HEK293 (cell line): ENCODE measurements around the gene SSPN.

ENCODE experiments used
- CTCF ChIA-PET: fragments of 350-600 bp; formaldehyde crosslinking; extraction: SDS; loops from one replicate; lab custom pipeline; 2021; ENCODE audit warnings: antibody characterized with exemption; lab: Yijun Ruan, JAX
- POLR2A ChIA-PET: fragments of 300-600 bp; formaldehyde crosslinking; extraction: SDS; loops from one replicate; lab custom pipeline; 2020; ENCODE audit warnings: antibody characterized with exemption, inconsistent platforms; lab: Yijun Ruan, JAX
- H3K27ac ChIP-seq: fragments of 200-500 bp; sonication (Bioruptor generic); 2 replicates; pipeline ENCODE4 v1.5.1; 2014; ENCODE audit warnings: low read depth, low read length, control low read depth, inconsistent platforms; ENCODE audit errors: extremely low read depth
- H3K36me3 ChIP-seq, 2 experiments: fragments of 200-500 bp in 1 of 2; sonication (Bioruptor generic) in 1 of 2; 1 replicate in 1 of 2; 2 replicates in 1 of 2; pipeline ENCODE4 v1.5.1; 2014 to 2017; ENCODE audit warnings: inconsistent platforms in 2 of 2, low read length in 2 of 2; ENCODE audit not compliant: control insufficient read depth in 2 of 2, insufficient read depth in 1 of 2
- H3K4me1 ChIP-seq: fragments of 200-500 bp; sonication (Bioruptor generic); 2 replicates; pipeline ENCODE4 v1.5.1; 2014; ENCODE audit warnings: mild to moderate bottlenecking, low read length, inconsistent platforms; ENCODE audit not compliant: control insufficient read depth, insufficient read depth
- H3K4me3 ChIP-seq: 2 replicates; pipeline ENCODE4 v1.5.1; 2011; ENCODE audit warnings: low read depth, mild to moderate bottlenecking, control low read depth, low read length, moderate library complexity
- H3K9me3 ChIP-seq: fragments of 200-500 bp; sonication (Bioruptor generic); 2 replicates; pipeline ENCODE4 v1.5.1; 2014; ENCODE audit warnings: low read depth, low read length, inconsistent platforms; ENCODE audit not compliant: control insufficient read depth, insufficient read depth
- FEZF1 ChIP-seq: fragments of 450-650 bp; formaldehyde crosslinking; IDR thresholded peaks from 2 replicates; pipeline ENCODE4 v1.5.1; 2016; ENCODE audit warnings: missing biosample characterization, missing genetic modification characterization
- HOXA7 ChIP-seq: sonication (generic); formaldehyde crosslinking; IDR thresholded peaks from 2 replicates; pipeline ENCODE4 v1.8.1; 2022; ENCODE audit warnings: missing genetic modification reagents, borderline replicate concordance
- KLF8 ChIP-seq: fragments of 450-650 bp; formaldehyde crosslinking; IDR thresholded peaks from 2 replicates; pipeline ENCODE4 v1.5.1; 2016; ENCODE audit warnings: missing biosample characterization, missing genetic modification characterization
- WT1 ChIP-seq: fragments of 450-650 bp; formaldehyde crosslinking; IDR thresholded peaks from 2 replicates; pipeline ENCODE4 v1.5.1; 2016; ENCODE audit warnings: missing biosample characterization, missing genetic modification characterization
- ZFP37 ChIP-seq: fragments of 450-650 bp; formaldehyde crosslinking; IDR thresholded peaks from 2 replicates; pipeline ENCODE4 v1.5.1; 2016; ENCODE audit warnings: missing biosample characterization, missing genetic modification characterization
- ZNF112 ChIP-seq: fragments of 450-650 bp; formaldehyde crosslinking; IDR thresholded peaks from 2 replicates; pipeline ENCODE4 v1.5.0; 2017; ENCODE audit warnings: missing biosample characterization, missing genetic modification characterization
- ZNF133 ChIP-seq: fragments of 450-650 bp; formaldehyde crosslinking; IDR thresholded peaks from 2 replicates; pipeline ENCODE4 v1.5.1; 2016; ENCODE audit warnings: missing biosample characterization, missing genetic modification characterization
- ZNF174 ChIP-seq: fragments of 450-650 bp; formaldehyde crosslinking; IDR thresholded peaks from 2 replicates; pipeline ENCODE4 v1.5.0; 2017; ENCODE audit warnings: missing biosample characterization, mild to moderate bottlenecking, missing genetic modification characterization
- ZNF202 ChIP-seq: fragments of 450-650 bp; formaldehyde crosslinking; IDR thresholded peaks from 2 replicates; pipeline ENCODE4 v1.5.1; 2016; ENCODE audit warnings: missing biosample characterization, missing genetic modification characterization, borderline replicate concordance
- ZNF221 ChIP-seq: fragments of 450-650 bp; formaldehyde crosslinking; IDR thresholded peaks from 2 replicates; pipeline ENCODE4 v1.5.1; 2017; ENCODE audit warnings: missing biosample characterization, missing genetic modification characterization, borderline replicate concordance
- ZNF24 ChIP-seq: fragments of 450-650 bp; formaldehyde crosslinking; IDR thresholded peaks from 2 replicates; pipeline ENCODE4 v1.5.1; 2016; ENCODE audit warnings: missing biosample characterization, missing genetic modification characterization
- ZNF266 ChIP-seq: fragments of 450-650 bp; formaldehyde crosslinking; IDR thresholded peaks from 2 replicates; pipeline ENCODE4 v1.5.1; 2016; ENCODE audit warnings: missing biosample characterization, missing genetic modification characterization, low read depth
- ZNF292 ChIP-seq: fragments of 450-650 bp; formaldehyde crosslinking; IDR thresholded peaks from 2 replicates; pipeline ENCODE4 v1.5.1; 2016; ENCODE audit warnings: low read depth, missing biosample characterization, missing genetic modification characterization, borderline replicate concordance
- ZNF473 ChIP-seq: fragments of 450-650 bp; formaldehyde crosslinking; IDR thresholded peaks from 2 replicates; pipeline ENCODE4 v1.5.1; 2017; ENCODE audit warnings: missing biosample characterization, missing genetic modification characterization
- ZNF555 ChIP-seq: fragments of 450-650 bp; formaldehyde crosslinking; conservative IDR thresholded peaks from 2 replicates; pipeline ENCODE4 v1.5.1; 2017; ENCODE audit warnings: missing biosample characterization, mild to moderate bottlenecking, missing genetic modification characterization, inconsistent platforms
- ZNF610 ChIP-seq: fragments of 450-650 bp; formaldehyde crosslinking; IDR thresholded peaks from 2 replicates; pipeline ENCODE4 v1.5.1; 2016; ENCODE audit warnings: missing biosample characterization, missing genetic modification characterization, borderline replicate concordance
- ZNF654 ChIP-seq: fragments of 450-650 bp; formaldehyde crosslinking; IDR thresholded peaks from 2 replicates; pipeline ENCODE4 v1.5.1; 2016; ENCODE audit warnings: low read depth, missing biosample characterization, missing genetic modification characterization
- ZNF670 ChIP-seq: fragments of 450-650 bp; formaldehyde crosslinking; IDR thresholded peaks from 2 replicates; pipeline ENCODE4 v1.5.1; 2016; ENCODE audit warnings: missing biosample characterization, missing genetic modification characterization, low read depth
- ZNF776 ChIP-seq: fragments of 450-650 bp; formaldehyde crosslinking; IDR thresholded peaks from 2 replicates; pipeline ENCODE4 v1.5.0; 2017; ENCODE audit warnings: missing biosample characterization, missing genetic modification characterization, borderline replicate concordance
- ZNF792 ChIP-seq: fragments of 450-650 bp; formaldehyde crosslinking; IDR thresholded peaks from 2 replicates; pipeline ENCODE4 v1.5.1; 2016; ENCODE audit warnings: missing biosample characterization, missing genetic modification characterization
- TF ChIP-seq, protein P1 (sequence below): fragments of 450-650 bp; formaldehyde crosslinking; conservative IDR thresholded peaks from 2 replicates; pipeline ENCODE4 v1.5.1; 2016; ENCODE audit warnings: low read depth, missing biosample characterization, missing genetic modification characterization
- TF ChIP-seq, protein P2 (sequence below): fragments of 450-650 bp; formaldehyde crosslinking; IDR thresholded peaks from 2 replicates; pipeline ENCODE4 v1.5.1; 2016; ENCODE audit warnings: missing biosample characterization, missing genetic modification characterization
- TF ChIP-seq, protein P3 (sequence below): fragments of 450-650 bp; formaldehyde crosslinking; IDR thresholded peaks from 2 replicates; pipeline ENCODE4 v1.5.1; 2016; ENCODE audit warnings: missing biosample characterization, missing genetic modification characterization
- TF ChIP-seq, protein P4 (sequence below): fragments of 450-650 bp; formaldehyde crosslinking; IDR thresholded peaks from 2 replicates; pipeline ENCODE4 v1.5.1; 2016; ENCODE audit warnings: missing biosample characterization, missing genetic modification characterization

The SSPN gene

DNA sequence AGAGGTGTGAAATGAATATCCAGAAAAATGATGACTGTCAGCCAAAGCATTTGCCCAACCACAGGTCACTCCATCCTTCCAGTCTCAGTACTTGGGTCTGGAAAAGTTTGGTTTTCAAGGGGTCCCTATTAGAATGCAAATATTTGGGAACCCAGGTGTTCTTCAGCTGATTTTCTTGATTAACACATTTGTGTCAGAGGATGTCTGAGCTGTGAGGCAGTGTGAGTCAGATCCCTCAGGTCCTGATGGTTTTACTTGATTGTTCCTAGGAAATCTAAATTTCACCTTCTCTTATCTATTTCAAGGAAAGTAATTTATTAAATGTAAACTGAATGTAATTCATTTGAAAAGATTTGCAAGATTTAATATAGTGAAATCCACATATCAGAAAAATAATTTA lies 71.5 kb downstream of the SSPN start:
- POLR2A ChIA-PET = no interaction called here
- CTCF ChIA-PET = no interaction called here
- H3K4me3 ChIP-seq = no peak overlapping the region
- TF ChIP-seq, protein P1, sequence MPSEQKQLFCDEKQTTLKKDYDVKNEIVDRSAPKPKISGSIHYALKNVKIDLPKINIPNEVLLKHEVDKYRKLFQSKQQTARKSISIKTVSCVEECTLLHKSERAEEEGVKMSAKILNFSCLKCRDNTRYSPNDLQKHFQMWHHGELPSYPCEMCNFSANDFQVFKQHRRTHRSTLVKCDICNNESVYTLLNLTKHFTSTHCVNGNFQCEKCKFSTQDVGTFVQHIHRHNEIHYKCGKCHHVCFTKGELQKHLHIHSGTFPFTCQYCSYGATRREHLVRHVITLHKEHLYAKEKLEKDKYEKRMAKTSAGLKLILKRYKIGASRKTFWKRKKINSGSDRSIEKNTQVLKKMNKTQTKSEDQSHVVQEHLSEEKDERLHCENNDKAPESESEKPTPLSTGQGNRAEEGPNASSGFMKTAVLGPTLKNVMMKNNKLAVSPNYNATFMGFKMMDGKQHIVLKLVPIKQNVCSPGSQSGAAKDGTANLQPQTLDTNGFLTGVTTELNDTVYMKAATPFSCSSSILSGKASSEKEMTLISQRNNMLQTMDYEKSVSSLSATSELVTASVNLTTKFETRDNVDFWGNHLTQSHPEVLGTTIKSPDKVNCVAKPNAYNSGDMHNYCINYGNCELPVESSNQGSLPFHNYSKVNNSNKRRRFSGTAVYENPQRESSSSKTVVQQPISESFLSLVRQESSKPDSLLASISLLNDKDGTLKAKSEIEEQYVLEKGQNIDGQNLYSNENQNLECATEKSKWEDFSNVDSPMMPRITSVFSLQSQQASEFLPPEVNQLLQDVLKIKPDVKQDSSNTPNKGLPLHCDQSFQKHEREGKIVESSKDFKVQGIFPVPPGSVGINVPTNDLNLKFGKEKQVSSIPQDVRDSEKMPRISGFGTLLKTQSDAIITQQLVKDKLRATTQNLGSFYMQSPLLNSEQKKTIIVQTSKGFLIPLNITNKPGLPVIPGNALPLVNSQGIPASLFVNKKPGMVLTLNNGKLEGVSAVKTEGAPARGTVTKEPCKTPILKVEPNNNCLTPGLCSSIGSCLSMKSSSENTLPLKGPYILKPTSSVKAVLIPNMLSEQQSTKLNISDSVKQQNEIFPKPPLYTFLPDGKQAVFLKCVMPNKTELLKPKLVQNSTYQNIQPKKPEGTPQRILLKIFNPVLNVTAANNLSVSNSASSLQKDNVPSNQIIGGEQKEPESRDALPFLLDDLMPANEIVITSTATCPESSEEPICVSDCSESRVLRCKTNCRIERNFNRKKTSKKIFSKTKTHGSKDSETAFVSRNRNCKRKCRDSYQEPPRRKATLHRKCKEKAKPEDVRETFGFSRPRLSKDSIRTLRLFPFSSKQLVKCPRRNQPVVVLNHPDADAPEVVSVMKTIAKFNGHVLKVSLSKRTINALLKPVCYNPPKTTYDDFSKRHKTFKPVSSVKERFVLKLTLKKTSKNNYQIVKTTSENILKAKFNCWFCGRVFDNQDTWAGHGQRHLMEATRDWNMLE (tag by site-specific recombination) = no peak
- no peak for TF ChIP-seq ZNF221 (tag by site-specific recombination)
- TF ChIP-seq, protein P2, sequence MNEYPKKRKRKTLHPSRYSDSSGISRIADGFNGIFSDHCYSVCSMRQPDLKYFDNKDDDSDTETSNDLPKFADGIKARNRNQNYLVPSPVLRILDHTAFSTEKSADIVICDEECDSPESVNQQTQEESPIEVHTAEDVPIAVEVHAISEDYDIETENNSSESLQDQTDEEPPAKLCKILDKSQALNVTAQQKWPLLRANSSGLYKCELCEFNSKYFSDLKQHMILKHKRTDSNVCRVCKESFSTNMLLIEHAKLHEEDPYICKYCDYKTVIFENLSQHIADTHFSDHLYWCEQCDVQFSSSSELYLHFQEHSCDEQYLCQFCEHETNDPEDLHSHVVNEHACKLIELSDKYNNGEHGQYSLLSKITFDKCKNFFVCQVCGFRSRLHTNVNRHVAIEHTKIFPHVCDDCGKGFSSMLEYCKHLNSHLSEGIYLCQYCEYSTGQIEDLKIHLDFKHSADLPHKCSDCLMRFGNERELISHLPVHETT (tag by site-specific recombination) = no peak
- TF ChIP-seq ZNF610 = no peak
- TF ChIP-seq ZNF292 (tag by site-specific recombination) = no peak
- no peak for TF ChIP-seq WT1 (tag by site-specific recombination)
- TF ChIP-seq ZNF174 (tag by site-specific recombination) = no peak
- no peak for TF ChIP-seq FEZF1 (tag by site-specific recombination)
- no peak for TF ChIP-seq ZNF133 (tag by site-specific recombination)
- no peak for TF ChIP-seq ZNF112 (tag by site-specific recombination)
- no peak for TF ChIP-seq ZNF24
- TF ChIP-seq ZFP37 (tag by site-specific recombination) = no peak
- TF ChIP-seq ZNF792 (tag by site-specific recombination) = no peak
- no peak for TF ChIP-seq KLF8
- H3K27ac ChIP-seq = no peak overlapping the region
- no peaks in the 10 kb centered on the region for H3K9me3 ChIP-seq
- H3K4me1 ChIP-seq = no peaks in the 10 kb centered on the region
- no peaks in the 10 kb centered on the region for H3K36me3 ChIP-seq

DNA sequence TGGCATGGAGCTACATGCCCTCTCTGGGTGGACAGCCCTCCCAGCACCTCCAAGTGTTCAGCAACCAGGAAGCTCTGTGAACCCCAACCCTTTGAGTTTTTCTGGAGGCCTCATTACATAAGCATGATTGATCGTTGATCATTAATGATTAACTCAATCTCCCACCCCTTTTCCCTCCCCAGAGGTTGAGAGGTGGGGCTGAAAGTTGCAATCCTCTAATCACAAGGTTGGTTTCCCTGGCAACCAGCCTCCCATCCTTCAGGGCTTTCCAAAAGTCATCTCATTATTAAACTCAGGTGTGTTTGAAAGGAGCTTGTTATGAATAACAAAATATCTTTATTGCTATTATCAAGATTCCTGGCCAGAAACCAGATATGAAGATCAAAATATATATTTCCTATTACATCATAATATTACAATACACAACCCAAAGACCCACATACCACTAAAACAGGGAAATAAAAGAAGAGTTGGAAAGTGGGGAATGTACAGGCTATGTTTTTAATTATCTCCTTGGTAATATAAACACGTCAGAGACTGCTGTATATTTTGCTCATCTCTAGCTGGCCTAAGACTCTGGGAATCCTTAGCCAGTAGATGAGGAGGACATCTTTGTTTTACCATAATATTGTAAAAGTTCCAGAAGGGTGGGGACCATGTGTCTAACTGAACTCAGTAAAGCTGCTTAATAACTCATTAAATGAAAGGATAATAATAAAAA lies 73.6 kb downstream of the SSPN start:
- CTCF ChIA-PET = no interaction called here

More for the DNA sequence above, 73.6 kb downstream of the SSPN start:
- H3K36me3 ChIP-seq = no peaks in the 10 kb centered on the region
- peaks cover 5% of the 10 kb centered on the region for H3K4me1 ChIP-seq
- H3K4me3 ChIP-seq = no peak overlapping the region
- POLR2A ChIA-PET = no interaction called here
- no peak overlapping the region for H3K27ac ChIP-seq
- TF ChIP-seq HOXA7 (CRISPR knock-in tag) = no peak
- no peak for TF ChIP-seq ZNF670
- TF ChIP-seq, protein P3, sequence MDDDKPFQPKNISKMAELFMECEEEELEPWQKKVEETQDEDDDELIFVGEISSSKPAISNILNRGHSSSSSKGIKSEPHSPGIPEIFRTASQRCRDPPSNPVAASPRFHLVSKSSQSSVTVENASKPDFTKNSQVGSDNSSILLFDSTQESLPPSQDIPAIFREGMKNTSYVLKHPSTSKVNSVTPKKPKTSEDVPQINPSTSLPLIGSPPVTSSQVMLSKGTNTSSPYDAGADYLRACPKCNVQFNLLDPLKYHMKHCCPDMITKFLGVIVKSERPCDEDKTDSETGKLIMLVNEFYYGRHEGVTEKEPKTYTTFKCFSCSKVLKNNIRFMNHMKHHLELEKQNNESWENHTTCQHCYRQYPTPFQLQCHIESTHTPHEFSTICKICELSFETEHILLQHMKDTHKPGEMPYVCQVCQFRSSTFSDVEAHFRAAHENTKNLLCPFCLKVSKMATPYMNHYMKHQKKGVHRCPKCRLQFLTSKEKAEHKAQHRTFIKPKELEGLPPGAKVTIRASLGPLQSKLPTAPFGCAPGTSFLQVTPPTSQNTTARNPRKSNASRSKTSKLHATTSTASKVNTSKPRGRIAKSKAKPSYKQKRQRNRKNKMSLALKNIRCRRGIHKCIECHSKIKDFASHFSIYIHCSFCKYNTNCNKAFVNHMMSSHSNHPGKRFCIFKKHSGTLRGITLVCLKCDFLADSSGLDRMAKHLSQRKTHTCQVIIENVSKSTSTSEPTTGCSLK (tag by site-specific recombination) = no peak
- TF ChIP-seq, protein P4, sequence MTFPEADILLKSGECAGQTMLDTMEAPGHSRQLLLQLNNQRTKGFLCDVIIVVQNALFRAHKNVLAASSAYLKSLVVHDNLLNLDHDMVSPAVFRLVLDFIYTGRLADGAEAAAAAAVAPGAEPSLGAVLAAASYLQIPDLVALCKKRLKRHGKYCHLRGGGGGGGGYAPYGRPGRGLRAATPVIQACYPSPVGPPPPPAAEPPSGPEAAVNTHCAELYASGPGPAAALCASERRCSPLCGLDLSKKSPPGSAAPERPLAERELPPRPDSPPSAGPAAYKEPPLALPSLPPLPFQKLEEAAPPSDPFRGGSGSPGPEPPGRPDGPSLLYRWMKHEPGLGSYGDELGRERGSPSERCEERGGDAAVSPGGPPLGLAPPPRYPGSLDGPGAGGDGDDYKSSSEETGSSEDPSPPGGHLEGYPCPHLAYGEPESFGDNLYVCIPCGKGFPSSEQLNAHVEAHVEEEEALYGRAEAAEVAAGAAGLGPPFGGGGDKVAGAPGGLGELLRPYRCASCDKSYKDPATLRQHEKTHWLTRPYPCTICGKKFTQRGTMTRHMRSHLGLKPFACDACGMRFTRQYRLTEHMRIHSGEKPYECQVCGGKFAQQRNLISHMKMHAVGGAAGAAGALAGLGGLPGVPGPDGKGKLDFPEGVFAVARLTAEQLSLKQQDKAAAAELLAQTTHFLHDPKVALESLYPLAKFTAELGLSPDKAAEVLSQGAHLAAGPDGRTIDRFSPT = no peak
- no peak for TF ChIP-seq ZNF654
- TF ChIP-seq ZNF555 (tag by site-specific recombination) = no peak
- TF ChIP-seq ZNF776 = no peak
- TF ChIP-seq ZNF202 (tag by site-specific recombination) = no peak
- no peak for TF ChIP-seq ZNF473
- TF ChIP-seq ZNF266 (tag by site-specific recombination) = no peak
- no peaks in the 10 kb centered on the region for H3K9me3 ChIP-seq
